Stimulated activated CD4-positive, alpha-beta T cell treated with anti-CD3 and anti-CD28 coated beads, Interleukin-1b, Interleukin-23, amount 100 ng/mL, for 1 hour (primary cell): ENCODE data around the gene GEMIN5.

ENCODE experiments used
- DNase-seq, 2 donors: peaks; one replicate each; pipeline ENCODE4 v3.0.0-alpha.2; 2020; ENCODE audit warnings: low read depth in 2 of 2

The GEMIN5 gene

GRCh38 chr5:154849264-154849785, 88.7 kb downstream of the GEMIN5 start:
- DNase-seq = no peak

- no peak for DNase-seq
These were observed 93.2 kb downstream of the GEMIN5 start for GRCh38 chr5:154844809-154845208.

GRCh38 chr5:154842689-154843530, 95.1 kb downstream of the GEMIN5 start:
- no peak for DNase-seq

GRCh38 chr5:154841273-154841661, 96.7 kb downstream of the GEMIN5 start:
- no peak for DNase-seq

- DNase-seq = no peak
These were observed 97.4 kb downstream of the GEMIN5 start for GRCh38 chr5:154840435-154841272.
